GM12878 (cell line): ENCODE data around the gene FMN2.

Experiments
- CHD1 ChIP-seq: IDR thresholded peaks from 2 replicates; pipeline ENCODE4 v1.6.1; 2012; ENCODE audit warnings: low read depth, low read length, improper control_type of control experiment
- ETV6 ChIP-seq, 2 experiments: fragments of 450-650 bp in 1 of 2; IDR thresholded peaks in 1 of 2; conservative IDR thresholded peaks in 1 of 2; 2 replicates each; pipeline ENCODE4 v1.6.1; 2014; ENCODE audit warnings: antibody characterized with exemption in 1 of 2, borderline replicate concordance in 1 of 2, low read depth in 1 of 2, mild to moderate bottlenecking in 1 of 2, moderate library complexity in 1 of 2
- HDAC2 ChIP-seq: fragments of 200-600 bp; sonication (generic); IDR thresholded peaks from 2 replicates; pipeline ENCODE4 v1.6.1; 2017
- MYC ChIP-seq: IDR thresholded peaks from 2 replicates; pipeline ENCODE4 v1.6.1; 2011; ENCODE audit warnings: mild to moderate bottlenecking, low read length, moderate library complexity, inconsistent platforms; ENCODE audit not compliant: insufficient read depth, insufficient replicate concordance, insufficient read length, severe bottlenecking
- POLR2A ChIP-seq: IDR thresholded peaks from 2 replicates; pipeline ENCODE4 v1.6.1; 2011; ENCODE audit warnings: low read depth, mild to moderate bottlenecking, low read length
- POLR2AphosphoS5 ChIP-seq: IDR thresholded peaks from 2 replicates; pipeline ENCODE4 v1.6.1; 2011; ENCODE audit warnings: mild to moderate bottlenecking, low read length, inconsistent platforms
- SMAD5 ChIP-seq: IDR thresholded peaks from 2 replicates; pipeline ENCODE4 v1.6.1; 2016; ENCODE audit warnings: antibody characterized with exemption, low read depth
- SREBF2 ChIP-seq: IDR thresholded peaks from 2 replicates; pipeline ENCODE4 v1.6.1; 2012; ENCODE audit warnings: mild to moderate bottlenecking, low read length
- STAT1 ChIP-seq: fragments of 450-650 bp; conservative IDR thresholded peaks from 2 replicates; pipeline ENCODE4 v1.6.1; 2014; ENCODE audit warnings: antibody characterized with exemption, mild to moderate bottlenecking
- TAF1 ChIP-seq: IDR thresholded peaks from 2 replicates; pipeline ENCODE4 v1.6.1; 2011; ENCODE audit warnings: mild to moderate bottlenecking, low read depth, low read length, borderline replicate concordance
- ZNF217 ChIP-seq: fragments of 450-650 bp; IDR thresholded peaks from 2 replicates; pipeline ENCODE4 v1.6.1; 2017; ENCODE audit warnings: antibody characterized with exemption, mild to moderate bottlenecking
- TF ChIP-seq, protein P1 (sequence below): IDR thresholded peaks from 2 replicates; pipeline ENCODE4 v1.6.1; 2012; ENCODE audit warnings: low read length, inconsistent platforms
- TF ChIP-seq, protein P2 (sequence below), 3 experiments: IDR thresholded peaks in 2 of 3; conservative IDR thresholded peaks in 1 of 3; 2 replicates each; pipeline ENCODE4 v1.5.1; 2011; ENCODE audit warnings: low read depth in 3 of 3, low read length in 3 of 3, mild to moderate bottlenecking in 3 of 3, control low read depth in 2 of 3, moderate library complexity in 2 of 3, inconsistent platforms in 1 of 3, mixed read lengths in 1 of 3; ENCODE audit not compliant: control insufficient read depth in 2 of 3, insufficient read depth in 1 of 3; ENCODE audit errors: extremely low read depth in 1 of 3
- TF ChIP-seq, protein P3 (sequence below): fragments of 450-650 bp; IDR thresholded peaks from 2 replicates; pipeline ENCODE4 v1.6.1; 2018; ENCODE audit warnings: mild to moderate bottlenecking, low read depth, moderate library complexity; ENCODE audit not compliant: partially characterized antibody

DNA sequence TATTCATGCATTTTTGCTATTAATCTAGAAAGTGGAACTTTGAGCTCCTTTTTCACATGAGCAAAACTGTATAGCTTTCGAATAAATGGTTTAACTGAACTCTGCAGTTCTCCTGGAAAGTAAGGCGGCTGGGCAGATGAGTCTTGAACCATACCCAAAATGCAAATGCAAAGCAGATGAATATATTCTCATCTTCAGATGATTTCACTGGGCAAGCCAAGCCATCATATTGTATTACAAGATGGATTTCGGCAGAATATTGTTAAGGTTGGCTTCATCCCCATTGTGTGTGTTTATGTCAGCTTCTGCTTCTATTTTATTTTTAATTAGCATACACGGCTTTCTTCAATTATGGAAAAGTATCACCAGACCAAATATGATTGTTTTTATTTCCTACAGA, 310.6 kb downstream of the FMN2 start:
- TF ChIP-seq POLR2A (no peak), SREBF2 (no peak), SMAD5 (no peak), CHD1 (no peak), MYC (no peak), STAT1 (no peak), HDAC2 (no peak), POLR2AphosphoS5 (no peak), TAF1 (no peak), ZNF217 (no peak), ETV6 (conservative IDR thresholded peaks at IDR 0.05 in 1 of 2, IDR thresholded peaks at IDR 0.05 in 1 of 2; ENCODE audit: borderline replicate concordance in 1 of 2, low read depth in 1 of 2) (no peak)
- TF ChIP-seq, protein P1, sequence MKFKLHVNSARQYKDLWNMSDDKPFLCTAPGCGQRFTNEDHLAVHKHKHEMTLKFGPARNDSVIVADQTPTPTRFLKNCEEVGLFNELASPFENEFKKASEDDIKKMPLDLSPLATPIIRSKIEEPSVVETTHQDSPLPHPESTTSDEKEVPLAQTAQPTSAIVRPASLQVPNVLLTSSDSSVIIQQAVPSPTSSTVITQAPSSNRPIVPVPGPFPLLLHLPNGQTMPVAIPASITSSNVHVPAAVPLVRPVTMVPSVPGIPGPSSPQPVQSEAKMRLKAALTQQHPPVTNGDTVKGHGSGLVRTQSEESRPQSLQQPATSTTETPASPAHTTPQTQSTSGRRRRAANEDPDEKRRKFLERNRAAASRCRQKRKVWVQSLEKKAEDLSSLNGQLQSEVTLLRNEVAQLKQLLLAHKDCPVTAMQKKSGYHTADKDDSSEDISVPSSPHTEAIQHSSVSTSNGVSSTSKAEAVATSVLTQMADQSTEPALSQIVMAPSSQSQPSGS = no peak
- TF ChIP-seq, protein P2, sequence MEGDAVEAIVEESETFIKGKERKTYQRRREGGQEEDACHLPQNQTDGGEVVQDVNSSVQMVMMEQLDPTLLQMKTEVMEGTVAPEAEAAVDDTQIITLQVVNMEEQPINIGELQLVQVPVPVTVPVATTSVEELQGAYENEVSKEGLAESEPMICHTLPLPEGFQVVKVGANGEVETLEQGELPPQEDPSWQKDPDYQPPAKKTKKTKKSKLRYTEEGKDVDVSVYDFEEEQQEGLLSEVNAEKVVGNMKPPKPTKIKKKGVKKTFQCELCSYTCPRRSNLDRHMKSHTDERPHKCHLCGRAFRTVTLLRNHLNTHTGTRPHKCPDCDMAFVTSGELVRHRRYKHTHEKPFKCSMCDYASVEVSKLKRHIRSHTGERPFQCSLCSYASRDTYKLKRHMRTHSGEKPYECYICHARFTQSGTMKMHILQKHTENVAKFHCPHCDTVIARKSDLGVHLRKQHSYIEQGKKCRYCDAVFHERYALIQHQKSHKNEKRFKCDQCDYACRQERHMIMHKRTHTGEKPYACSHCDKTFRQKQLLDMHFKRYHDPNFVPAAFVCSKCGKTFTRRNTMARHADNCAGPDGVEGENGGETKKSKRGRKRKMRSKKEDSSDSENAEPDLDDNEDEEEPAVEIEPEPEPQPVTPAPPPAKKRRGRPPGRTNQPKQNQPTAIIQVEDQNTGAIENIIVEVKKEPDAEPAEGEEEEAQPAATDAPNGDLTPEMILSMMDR (IDR thresholded peaks at IDR 0.05 in 2 of 3, conservative IDR thresholded peaks at IDR 0.05 in 1 of 3; ENCODE audit: control insufficient read depth in 2 of 3, extremely low read depth in 1 of 3, insufficient read depth in 1 of 3, low read depth in 3 of 3, low read length in 3 of 3) = no peak
- TF ChIP-seq, protein P3, sequence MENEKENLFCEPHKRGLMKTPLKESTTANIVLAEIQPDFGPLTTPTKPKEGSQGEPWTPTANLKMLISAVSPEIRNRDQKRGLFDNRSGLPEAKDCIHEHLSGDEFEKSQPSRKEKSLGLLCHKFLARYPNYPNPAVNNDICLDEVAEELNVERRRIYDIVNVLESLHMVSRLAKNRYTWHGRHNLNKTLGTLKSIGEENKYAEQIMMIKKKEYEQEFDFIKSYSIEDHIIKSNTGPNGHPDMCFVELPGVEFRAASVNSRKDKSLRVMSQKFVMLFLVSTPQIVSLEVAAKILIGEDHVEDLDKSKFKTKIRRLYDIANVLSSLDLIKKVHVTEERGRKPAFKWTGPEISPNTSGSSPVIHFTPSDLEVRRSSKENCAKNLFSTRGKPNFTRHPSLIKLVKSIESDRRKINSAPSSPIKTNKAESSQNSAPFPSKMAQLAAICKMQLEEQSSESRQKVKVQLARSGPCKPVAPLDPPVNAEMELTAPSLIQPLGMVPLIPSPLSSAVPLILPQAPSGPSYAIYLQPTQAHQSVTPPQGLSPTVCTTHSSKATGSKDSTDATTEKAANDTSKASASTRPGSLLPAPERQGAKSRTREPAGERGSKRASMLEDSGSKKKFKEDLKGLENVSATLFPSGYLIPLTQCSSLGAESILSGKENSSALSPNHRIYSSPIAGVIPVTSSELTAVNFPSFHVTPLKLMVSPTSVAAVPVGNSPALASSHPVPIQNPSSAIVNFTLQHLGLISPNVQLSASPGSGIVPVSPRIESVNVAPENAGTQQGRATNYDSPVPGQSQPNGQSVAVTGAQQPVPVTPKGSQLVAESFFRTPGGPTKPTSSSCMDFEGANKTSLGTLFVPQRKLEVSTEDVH = no peak
